Endometrial microvascular endothelial cells (primary cell): ENCODE measurements around the gene POLK. TPM values are rescaled to one million over a fixed set of nuclear protein-coding genes. Genes with fewer than 3 reads are reported as not detected.
"Not testable (repeated sequence)": the region's sequence is repeated elsewhere in the genome, so short reads cannot be mapped to it uniquely, and the experiment has no call there.

ENCODE experiments used
- in situ Hi-C: cut with HindIII; loops from 2 replicates; pipeline ENCODE4 v1.10.0; 2017; ENCODE audit warnings: low sequenced_read_pairs, low pct_unique_long_range_greater_than_20kb; ENCODE audit errors: inconsistent ontology term
- total RNA-seq: library from RNA; depleted of rRNA; stranded (reverse); fragments of >200 nt; gene quantifications from one replicate; pipeline ENCODE4 v1.2.3, GENCODE V29; 2015; ENCODE audit errors: inconsistent ontology term

The POLK gene
- total RNA-seq, 1 donor from 2014 or later, result 17.7 TPM

- in situ Hi-C loops, result no loop called here
These were observed 2.1 kb upstream of the POLK start for GRCh38 chr5:75509546-75509945.

DNA sequence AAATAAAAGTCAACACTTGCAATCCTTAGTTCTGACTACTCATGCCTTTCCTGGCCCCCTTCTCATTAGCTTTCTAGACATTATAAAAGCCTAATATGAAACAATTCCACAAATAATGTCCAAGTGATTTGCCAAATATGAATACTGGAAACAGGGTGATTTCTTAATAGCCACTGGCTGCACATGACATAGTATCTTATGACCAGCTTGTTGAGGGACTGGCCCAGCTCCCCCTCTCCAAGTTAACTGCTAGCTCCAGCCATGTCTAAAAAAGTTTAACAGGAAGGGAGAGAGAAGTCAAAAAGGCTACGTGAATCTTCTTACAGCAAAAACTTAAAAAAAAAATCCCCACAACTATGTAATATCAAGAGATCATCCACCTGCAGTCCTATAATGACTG, 1.7 kb upstream of the POLK start:
- in situ Hi-C loops, result no loop called here

GRCh38 chr5:75510417-75510835, 1.3 kb upstream of the POLK start:
- in situ Hi-C loops, result no loop called here

DNA sequence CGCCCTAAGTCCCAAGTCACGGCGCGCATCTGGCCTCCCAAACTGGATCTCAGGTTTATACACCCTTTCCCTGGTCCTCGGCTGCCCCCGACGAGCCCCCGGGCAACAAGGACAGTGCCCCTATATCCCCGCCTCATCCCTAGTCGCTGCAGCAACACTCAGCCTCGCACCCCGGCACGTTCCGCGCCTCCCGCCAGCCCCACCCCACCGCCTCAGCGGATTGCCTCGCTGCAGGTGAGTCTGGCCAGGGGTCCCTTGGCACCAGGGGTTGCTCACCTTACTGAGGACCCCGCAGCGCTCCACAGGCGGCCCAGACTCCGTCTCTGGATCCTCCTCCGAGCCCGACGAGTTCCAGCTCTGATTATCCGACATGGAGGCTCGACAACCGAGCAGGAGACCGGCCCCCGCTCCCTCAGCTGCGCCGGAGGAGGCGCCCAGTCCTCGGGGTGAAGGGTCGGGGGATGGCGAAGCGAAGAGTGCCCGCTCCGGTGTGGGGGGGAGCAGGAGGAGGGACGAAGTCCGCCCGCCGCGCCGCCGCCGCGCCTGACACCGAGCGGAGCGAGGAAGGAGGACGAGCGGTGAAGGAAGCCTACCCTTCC, 756 bp upstream of the POLK start:
- in situ Hi-C loops, result no loop called here

GRCh38 chr5:75512383-75513074, 838 bp downstream of the POLK start:
- in situ Hi-C loops, result no loop called here

DNA sequence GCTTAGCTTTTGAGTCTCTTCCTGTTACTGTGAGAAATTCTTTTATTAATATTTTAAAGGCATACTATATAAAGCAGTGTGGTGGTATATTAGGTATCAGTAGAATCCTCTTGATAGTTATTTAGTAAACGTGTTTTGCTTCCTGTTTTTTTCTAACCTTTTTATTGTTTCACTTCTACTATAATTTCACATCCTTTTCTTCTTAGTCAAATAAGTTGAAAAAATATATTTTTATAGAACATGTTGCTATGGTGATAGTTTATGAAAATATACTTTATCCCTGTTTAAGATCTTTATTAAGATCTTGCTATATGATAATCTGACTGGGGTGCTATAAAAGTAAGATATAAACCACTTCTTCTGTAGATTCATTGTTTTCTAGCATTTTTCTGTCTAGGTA, 2.1 kb downstream of the POLK start:
- in situ Hi-C loops, result no loop called here

DNA sequence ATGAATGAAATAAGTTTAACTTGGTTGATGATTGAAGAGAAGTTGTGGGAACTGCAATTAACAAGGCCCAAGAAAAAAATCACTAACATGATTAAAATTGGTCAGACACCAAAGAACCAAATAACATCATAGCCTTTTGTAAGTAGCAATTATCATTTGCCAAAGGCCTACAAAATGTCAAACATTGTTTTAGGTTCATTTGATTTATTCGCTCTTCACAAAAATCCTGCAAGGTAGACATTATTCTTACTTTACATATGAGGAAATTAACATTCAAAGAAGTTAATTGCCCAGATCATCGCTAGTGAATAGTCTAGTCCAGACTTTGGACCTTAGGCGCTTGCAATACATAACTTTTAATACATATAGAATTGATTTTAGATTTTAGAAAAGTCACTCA, 2.6 kb downstream of the POLK start:
- in situ Hi-C loops, result no loop called here

DNA sequence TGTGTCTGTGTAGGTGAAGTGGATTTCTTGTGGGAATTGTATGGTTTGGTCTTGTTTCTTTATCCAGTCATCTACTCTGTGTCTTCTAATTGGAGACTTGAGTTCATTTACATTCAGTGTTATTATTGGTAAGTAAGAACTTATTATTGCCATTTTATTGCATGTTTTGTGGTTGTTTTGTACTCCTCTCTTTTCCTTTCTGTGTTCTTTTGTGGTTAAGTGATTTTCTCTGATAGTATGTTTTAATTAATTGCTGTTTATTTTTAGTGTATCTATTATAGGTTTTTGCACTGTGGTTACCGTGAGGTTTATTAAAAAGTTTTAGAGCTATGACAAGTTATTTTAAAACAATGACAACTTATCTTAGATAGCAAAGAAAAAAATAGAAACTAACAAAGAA, 8.1 kb downstream of the POLK start:
- in situ Hi-C loops, result no loop called here

GRCh38 chr5:75521195-75521594, 9.5 kb downstream of the POLK start:
- in situ Hi-C loops, result no loop called here

- in situ Hi-C loops, result no loop called here
These were observed 10.3 kb downstream of the POLK start for GRCh38 chr5:75522025-75522424.

DNA sequence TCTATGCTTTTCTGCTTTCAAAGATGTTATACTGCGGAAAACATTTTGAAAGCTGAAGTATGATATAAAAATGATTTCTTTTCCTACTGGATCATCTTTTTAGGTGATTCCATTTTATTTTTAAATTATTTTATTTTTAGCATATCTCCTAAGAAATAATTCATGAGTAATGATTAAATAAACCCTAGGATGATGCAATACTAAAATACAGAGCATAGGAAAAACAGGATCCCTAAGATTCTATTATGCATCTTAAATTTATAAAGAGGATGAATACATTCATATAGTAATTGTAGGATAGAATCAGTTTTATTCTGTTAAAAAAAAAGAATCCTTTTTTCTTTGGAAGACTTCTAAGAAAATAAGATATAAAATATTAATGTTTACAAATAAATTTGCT, 10.9 kb downstream of the POLK start:
- in situ Hi-C loops, result no loop called here

DNA sequence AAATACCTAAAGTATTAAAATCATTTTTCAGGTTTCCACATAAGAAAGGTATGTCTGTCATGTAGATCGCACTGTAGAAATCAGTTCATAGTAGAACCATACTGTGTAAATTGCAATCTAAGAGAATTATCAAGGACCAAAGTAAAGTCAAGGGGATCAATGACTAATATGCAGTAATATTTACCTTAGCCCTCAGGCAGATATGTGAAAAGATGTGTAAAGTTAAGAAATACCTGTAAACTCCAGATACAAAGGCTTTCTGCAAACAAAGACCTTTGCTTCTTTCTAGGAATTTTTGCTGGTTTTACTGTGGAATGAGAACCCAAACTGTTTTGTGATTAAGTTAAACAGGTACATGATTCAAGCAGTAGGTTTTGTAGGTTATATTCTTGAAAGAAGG, 11.6 kb downstream of the POLK start:
- in situ Hi-C loops, result no loop called here

DNA sequence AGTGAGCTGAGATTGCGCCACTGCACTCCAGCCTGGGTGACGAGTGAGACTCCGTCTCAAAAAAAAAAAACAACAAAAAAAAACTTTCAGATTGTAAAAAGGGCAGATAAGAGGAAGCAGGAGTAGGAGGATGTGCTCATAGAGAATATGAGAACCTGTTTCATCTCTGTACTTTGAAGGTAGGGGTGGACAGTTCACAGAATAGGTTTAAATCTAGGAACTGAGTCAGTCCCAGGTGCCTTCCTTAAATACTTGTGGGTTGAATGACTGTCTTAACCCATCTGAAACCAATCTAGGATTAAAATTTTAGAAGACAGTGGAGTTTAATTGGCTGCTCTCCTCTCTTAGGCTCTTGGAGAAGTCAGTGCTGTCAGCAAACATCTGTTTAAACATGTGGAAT, 12.4 kb downstream of the POLK start:
- in situ Hi-C loops, result no loop called here

GRCh38 chr5:75524591-75524990, 12.9 kb downstream of the POLK start:
- in situ Hi-C loops, result no loop called here

- in situ Hi-C loops, result no loop called here
These were observed 13.7 kb downstream of the POLK start for GRCh38 chr5:75525344-75525743.

- in situ Hi-C loops, result no loop called here
These were observed 14.4 kb downstream of the POLK start for GRCh38 chr5:75526070-75526469.

GRCh38 chr5:75529185-75529584, 17.5 kb downstream of the POLK start:
- in situ Hi-C loops, result no loop called here

DNA sequence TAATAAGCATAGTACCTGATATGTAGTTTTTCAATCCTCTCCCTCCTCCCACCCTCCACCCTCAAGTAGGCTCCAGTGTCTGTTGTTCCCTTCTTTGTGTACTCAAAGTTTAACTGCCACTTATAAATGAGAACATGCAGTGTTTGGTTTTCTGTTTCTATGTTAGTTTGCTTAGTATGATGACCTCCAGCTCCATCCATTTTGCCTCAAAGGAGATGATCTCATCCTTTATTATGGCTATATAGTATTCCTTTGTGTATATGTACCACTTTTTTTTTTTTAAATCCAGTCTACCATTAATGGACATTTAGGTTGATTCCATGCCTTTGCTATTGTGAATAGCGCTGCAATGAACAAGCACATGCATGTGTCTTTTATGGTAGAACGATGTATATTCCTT, 20.5 kb downstream of the POLK start:
- in situ Hi-C loops, result no loop called here

- in situ Hi-C loops, result not testable (repeated sequence)
These were observed 22.0 kb downstream of the POLK start for GRCh38 chr5:75533716-75534115.

- in situ Hi-C loops, result no loop called here
These were observed 23.0 kb downstream of the POLK start for GRCh38 chr5:75534734-75535133.

DNA sequence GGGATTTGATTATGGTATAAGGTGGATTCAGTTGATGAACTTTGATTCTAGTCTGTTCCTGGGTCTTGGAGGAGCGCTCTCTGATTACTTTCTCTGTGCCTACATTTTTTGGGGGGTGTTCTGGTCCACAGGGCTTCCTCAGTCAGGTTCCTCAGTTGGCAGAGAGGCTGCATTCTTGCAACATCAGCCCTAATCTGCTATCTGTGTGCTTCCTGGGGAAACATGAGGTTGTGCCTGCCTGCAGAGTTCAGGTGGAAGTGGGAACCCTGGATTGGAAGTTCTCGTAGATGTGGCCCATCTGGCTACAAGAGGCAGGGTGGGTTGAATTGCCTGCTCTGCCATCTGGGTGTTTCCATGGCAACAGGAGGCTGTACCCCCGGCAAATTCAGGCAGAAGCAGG, 24.5 kb downstream of the POLK start:
- in situ Hi-C loops, result no loop called here
